Subcutaneous adipose tissue (tissue), 4 donors: Measurements from ENCODE around the gene MAST1. TPM values are rescaled to one million over a fixed set of nuclear protein-coding genes. Genes with fewer than 3 reads are reported as not detected.
A peak's percentile ranks its signal among the peaks of the same experiment; 100 is the strongest.

Experiments used
- total RNA-seq, 4 donors: library from RNA; depleted of rRNA; stranded (reverse); fragments of >200 nt; gene quantifications; one replicate each; pipeline ENCODE4 v1.1.0, GENCODE V29; 2016
- TF ChIP-seq, protein P1 (sequence below): fragments of 450-650 bp; IDR thresholded peaks from one replicate; pipeline ENCODE4 v1.5.1; 2016; ENCODE audit warnings: low read depth, mild to moderate bottlenecking, control low read depth, antibody characterized with exemption, moderate library complexity

Gene MAST1
- total RNA-seq, 4 donors from 2014 or later = 0.17 TPM; not detected in 3

DNA sequence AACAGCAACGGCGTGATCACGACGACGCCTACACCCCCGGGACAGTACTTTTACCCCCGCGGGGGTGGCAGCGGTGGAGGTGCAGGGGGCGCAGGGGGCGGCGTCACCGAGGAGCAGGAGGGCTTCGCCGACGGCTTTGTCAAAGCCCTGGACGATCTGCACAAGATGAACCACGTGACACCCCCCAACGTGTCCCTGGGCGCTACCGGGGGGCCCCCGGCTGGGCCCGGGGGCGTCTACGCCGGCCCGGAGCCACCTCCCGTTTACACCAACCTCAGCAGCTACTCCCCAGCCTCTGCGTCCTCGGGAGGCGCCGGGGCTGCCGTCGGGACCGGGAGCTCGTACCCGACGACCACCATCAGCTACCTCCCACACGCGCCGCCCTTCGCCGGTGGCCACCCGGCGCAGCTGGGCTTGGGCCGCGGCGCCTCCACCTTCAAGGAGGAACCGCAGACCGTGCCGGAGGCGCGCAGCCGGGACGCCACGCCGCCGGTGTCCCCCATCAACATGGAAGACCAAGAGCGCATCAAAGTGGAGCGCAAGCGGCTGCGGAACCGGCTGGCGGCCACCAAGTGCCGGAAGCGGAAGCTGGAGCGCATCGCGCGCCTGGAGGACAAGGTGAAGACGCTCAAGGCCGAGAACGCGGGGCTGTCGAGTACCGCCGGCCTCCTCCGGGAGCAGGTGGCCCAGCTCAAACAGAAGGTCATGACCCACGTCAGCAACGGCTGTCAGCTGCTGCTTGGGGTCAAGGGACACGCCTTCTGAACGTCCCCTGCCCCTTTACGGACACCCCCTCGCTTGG lies 46.1 kb upstream of the MAST1 start:
- TF ChIP-seq, protein P1, sequence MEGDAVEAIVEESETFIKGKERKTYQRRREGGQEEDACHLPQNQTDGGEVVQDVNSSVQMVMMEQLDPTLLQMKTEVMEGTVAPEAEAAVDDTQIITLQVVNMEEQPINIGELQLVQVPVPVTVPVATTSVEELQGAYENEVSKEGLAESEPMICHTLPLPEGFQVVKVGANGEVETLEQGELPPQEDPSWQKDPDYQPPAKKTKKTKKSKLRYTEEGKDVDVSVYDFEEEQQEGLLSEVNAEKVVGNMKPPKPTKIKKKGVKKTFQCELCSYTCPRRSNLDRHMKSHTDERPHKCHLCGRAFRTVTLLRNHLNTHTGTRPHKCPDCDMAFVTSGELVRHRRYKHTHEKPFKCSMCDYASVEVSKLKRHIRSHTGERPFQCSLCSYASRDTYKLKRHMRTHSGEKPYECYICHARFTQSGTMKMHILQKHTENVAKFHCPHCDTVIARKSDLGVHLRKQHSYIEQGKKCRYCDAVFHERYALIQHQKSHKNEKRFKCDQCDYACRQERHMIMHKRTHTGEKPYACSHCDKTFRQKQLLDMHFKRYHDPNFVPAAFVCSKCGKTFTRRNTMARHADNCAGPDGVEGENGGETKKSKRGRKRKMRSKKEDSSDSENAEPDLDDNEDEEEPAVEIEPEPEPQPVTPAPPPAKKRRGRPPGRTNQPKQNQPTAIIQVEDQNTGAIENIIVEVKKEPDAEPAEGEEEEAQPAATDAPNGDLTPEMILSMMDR = no peak

DNA sequence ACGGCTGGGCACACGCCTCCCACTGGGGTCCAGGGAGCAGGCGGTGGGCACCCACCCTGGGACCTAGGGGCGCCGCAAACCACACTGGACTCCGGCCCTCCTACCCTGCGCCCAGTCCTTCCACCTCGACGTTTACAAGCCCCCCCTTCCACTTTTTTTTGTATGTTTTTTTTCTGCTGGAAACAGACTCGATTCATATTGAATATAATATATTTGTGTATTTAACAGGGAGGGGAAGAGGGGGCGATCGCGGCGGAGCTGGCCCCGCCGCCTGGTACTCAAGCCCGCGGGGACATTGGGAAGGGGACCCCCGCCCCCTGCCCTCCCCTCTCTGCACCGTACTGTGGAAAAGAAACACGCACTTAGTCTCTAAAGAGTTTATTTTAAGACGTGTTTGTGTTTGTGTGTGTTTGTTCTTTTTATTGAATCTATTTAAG lies 45.4 kb upstream of the MAST1 start:
- TF ChIP-seq, protein P1 = no peak

DNA sequence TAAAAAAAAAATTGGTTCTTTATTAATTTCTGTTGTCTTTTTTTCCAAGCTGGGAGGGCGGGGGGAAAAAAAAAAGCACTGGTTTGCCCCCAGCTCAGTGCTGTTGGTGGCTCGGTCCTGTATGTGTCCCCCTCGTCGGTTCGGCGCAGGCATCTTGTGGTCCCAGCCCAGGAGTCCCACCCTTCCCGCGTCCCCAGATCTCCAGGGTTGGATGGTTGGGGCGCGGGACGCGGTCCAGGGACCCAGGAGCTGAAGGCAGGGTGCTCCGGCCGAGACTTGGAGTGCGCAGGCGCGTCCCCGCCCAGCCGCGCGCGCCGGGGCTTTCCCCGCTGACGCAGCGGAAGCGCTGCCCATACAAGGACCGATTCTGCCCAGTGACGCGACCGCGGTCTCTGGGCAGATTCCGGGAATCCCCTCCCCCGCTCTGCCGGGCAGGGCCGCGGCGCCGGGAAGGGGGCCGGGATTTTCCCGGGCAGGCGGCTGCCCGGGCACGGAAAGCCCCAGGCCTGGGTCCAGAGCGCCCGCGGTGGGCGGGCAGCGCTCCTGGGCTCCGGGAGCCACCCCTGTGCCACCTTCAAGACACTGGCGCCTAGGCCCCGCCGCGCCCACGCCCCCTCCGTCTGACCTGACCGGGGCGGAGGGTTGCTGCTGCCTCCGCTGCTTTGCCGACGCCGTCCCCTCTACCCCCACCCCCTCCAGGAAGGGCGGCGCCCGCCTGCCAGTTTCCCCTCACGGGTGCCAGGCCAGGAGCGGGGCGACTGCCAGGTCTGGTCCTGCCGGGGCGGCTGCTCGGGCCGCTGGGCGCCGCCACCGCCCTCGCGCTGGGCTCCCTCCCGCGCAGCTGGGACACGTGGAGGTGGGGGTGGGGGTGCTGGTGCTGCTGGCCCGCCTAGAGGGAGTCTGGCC lies 44.8 kb upstream of the MAST1 start:
- TF ChIP-seq, protein P1 = no peak

DNA sequence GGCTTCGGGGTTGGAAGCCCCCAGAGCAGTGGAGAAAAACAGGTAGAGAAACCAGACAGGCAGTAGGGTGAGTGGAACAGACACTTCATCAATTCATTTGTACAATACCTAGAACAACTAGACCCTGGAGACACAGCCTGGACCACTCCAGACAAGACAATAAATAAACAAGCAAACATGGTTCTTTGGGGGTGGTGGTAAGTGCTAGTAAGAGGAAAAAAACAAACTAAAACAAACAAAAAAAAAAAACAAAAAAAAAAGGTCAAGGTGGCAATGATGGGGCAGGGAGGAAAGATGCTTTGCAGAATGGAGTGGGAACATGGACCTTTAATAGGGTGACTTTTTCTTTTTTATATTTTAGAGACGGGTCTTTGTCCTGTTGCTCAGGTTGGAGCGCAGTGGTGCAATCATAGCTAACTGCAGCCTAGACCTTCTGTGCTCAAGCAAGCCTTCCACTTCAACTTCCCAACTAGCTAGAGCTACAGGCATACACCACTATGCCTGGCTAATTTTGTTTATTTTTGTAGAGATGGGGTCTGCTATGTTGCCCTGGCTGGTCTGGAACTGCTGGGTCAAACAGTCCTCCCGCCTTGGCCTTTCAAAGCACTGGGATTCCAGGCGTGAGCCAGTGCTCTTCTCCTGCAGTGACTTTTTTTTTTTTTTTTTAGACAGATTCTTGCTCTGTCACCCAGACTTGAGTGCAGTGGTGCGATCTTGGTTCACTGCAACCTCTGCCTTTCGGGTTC lies 43.9 kb upstream of the MAST1 start:
- TF ChIP-seq, protein P1 = no peak

DNA sequence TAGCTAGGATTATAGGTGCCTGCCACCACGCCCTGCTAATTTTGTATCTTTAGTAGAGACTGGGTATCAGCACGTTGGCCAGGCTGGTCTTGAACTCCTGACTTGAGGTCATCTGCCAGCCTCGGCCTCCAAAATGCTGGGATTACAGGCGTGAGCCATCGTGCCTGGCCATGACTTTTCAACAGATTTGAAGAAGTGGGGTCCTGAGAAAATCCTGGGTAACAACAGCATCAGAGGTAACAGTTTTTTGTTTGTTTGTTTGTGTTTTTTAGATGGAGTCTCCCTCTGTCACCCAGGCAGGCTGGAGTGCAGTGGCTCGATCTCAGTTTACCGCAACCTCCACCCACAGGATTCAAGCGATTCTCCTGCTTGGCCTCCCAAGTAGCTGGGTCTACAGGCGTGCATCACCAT lies 43.3 kb upstream of the MAST1 start:
- TF ChIP-seq, protein P1 = no peak

DNA sequence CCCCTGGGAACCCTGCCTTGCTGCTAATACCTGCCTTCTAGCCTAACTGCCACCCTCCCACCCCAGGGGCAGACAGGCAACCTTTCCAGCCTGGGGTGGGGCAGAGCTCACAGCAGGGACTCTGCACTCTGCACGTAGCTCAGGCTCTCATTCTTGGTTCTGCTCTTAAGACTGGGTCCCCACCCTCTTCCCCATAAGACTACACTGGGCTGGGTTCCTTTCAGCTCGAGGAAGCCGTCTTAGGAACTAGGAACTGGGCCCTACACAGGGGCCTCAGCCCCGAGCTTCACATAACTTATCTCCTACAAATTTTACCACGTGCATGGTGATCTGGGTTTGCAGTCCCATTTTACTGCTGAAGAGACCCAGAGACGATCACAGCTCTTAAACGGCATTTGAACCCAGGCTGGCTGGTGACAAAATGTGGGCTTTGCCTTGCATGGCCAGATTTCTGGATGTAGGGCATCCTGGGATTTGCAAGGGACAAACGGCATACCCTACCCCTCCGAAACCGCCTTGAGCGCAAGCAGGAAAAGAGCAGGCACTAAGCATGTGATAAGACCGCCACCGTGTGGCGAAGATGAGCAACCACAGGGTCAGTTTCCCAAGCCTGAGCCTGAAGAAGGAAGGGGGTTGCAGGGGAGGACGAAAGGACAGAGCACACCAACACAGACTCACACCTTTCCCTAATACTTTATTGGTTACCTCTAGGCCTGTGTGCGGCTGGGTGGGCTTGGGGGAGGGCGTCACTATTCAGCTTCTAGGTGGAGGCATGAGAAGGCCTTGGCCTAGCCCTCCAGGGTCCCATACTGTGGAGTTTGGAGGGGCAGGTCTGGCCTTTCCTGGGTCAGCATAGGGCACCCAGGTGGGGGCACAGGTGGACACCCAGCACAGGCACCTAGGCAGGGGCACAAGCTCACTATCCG lies 41.9 kb upstream of the MAST1 start:
- TF ChIP-seq, protein P1 = peak; percentile 36
